NCI-H1436 (cell line): ENCODE data around the gene PES1.
"Not testable (repeated sequence)": the region's sequence is repeated elsewhere in the genome, so short reads cannot be mapped to it uniquely, and the experiment has no call there.

Experiments
- DNase-seq: peaks from one replicate; lab custom pipeline; 2025; lab: John Stamatoyannopoulos, UW

PES1 gene

DNA sequence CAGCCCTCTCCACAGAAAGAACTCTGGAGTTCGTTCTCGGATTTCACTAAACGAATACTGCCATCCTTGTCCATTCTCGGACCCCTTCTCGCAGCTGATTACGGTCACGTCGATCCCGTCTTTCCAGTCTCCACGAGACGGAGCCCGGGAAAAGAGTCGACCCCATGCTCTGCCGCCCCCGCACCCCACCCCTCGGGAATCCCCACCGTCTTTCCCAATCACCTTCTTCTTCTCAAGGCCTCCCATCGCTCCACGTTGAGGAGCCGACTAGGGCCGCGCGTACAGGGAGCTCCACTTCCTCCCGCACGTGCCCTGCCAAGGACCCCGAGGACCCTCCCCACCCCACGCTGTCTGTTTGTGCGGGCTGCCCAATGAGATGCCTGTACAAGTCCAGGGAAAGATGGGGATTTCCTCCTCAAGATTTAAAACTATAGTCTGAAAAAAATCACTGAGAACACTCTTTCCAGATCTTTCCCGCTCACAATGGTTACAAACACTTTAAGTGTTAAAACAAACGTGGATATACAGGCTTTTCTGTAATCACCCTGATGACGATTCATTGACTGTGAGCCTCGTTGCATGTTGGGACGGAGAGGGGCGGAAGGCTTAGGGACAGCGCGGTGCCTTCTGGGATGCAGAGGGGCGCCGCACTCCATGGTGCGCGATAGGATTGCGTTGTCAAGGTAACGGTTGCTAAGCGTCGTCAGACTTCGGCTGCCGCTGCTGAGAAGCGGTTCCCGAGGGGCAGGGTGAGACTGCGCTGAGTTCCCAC, at the start of gene PES1:
Gene PES1 (minus strand): TSS at position 323 of the 772 bp plus-strand sequence. CDS start 77 bp downstream, at position 246.
- DNase-seq: peak; percentile 99

DNA sequence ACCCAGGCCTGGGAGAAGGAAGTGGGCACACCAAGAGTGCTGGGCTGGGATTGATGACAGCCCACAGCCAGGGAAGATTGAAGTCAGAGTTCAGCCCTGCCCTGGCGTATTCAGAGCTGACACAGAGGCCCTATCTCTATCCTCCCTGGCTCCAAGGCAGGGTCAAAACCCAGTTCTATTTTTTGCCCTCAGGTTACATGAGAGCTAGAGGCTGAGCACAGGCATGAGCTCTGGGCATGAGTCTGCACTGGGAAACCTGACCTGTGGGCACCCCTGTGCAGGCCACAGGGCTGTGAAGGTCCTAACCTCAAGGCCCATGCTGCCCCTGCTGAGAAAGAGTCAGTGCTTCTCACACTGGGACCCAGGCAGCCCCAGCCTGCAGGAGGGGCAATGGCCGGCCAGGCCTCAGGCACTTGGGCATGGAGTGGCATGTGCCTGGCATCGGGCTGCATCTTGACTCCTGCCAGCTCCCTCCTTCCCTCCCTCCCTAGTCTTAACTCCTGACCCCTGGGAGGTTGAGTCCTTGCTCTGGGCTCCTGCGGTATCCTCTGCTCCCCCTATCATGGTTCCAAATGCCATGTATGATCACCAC, 49.2 kb upstream of the PES1 start:
- no peak for DNase-seq

DNA sequence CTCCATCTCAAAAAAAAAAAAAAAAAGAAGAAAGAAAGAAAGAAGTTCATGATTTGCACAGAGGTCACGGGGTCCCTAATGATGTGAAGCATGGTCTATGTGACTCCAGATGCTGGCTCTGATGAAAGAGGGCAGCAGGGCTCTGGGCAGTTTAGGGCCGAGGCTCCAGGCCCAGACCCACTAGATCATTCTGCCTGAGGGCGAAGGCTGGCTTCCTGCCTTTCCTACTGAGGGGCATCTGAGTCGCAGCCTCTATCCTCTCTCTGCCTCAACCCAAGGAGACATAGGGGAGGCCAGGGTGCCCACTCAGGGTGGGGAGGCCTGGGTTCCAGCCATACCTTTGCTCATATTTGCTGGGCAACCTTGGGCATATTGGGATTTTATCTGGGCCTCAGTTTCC, 48.7 kb upstream of the PES1 start:
- DNase-seq: no peak

DNA sequence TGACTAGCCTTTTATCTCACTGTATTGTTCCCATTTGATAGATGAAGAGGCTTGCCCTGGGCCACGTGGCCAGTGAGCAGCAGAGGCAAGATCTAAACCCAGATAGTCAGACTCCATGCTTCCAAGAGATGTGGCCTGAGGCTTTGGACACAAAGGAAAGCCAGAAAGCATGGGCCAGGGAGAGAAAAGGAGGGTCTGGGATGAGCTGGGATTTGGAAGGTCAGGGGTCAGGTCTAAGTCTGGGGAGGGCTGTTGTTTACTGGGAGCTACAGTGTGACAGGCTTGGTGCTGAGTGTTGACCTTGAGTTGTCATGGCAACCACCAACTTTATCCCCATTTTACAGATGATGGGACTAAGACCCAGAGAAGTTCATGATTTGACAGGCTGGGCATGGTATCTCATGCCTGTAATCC, 46.0 kb upstream of the PES1 start:
- no peak for DNase-seq

DNA sequence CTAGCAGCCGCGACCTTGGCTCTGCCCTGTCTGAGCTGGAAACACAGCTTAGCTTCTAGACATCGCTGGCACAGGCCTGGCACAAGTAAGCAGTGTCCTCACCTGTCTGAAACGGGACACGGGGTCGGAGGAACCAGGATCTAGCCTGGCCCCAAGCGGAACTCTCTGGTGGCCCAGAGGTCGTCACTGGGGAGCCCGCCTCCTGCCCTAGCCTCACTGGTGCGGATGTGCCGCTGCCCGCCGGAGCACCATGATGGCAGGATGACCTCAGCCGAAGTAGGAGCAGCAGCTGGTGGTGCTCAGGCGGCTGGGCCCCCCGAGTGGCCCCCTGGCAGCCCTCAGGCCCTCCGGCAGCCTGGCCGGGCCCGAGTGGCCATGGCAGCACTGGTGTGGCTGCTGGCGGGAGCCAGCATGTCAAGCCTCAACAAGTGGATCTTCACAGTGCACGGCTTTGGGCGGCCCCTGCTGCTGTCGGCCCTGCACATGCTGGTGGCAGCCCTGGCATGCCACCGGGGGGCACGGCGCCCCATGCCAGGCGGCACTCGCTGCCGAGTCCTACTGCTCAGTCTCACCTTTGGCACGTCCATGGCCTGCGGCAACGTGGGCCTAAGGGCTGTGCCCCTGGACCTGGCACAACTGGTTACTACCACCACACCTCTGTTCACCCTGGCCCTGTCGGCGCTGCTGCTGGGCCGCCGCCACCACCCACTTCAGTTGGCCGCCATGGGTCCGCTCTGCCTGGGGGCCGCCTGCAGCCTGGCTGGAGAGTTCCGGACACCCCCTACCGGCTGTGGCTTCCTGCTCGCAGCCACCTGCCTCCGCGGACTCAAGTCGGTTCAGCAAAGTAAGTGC, 44.7 kb upstream of the PES1 start:
- DNase-seq: no peak

DNA sequence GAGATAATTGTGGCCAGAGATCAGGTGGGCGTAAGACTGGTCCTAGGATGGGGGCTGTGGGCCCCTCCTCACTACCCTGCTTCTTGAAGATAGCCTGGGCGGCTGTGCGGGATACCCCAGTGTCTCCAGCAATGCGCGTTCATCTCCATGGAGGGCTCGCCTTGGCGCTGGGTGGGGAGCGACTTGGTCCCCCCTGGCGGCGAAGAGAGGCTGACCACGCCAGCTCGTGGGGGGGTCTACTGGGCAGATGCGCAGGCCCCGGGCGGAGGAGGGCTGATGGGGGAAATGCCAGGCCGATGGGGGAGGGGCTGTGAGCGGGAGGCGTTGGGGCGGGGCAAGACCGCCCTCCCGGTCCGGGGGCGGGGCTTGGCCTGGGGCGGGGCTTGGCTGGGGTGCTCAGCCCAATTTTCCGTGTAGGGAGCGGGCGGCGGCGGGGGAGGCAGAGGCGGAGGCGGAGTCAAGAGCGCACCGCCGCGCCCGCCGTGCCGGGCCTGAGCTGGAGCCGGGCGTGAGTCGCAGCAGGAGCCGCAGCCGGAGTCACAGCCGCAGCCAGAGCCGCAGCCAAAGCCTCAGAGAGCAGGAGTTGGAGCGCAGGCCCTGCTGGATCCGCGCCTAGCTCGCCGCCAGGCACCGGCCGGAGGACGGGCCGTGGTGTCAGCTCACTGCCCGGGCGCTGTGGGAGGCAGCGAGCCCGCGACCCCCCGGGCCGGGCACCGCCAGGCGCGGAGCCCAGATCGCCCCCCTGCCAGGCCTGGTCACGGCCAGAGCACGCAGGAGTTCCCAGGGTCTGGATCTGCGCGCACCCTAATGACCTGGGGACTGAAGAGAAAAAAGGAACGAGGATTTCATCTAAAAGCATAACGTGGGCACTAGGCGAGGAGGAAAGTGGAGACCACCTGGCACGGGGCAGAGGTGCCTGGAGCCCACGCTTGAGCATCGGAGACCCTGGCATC, 43.8 kb upstream of the PES1 start, which contains the start of gene SLC35E4:
Gene SLC35E4 (plus strand): TSS at position 509 of the 953 bp plus-strand sequence. CDS start 670 bp downstream, outside the sequence.
- peak; percentile 84 for DNase-seq

DNA sequence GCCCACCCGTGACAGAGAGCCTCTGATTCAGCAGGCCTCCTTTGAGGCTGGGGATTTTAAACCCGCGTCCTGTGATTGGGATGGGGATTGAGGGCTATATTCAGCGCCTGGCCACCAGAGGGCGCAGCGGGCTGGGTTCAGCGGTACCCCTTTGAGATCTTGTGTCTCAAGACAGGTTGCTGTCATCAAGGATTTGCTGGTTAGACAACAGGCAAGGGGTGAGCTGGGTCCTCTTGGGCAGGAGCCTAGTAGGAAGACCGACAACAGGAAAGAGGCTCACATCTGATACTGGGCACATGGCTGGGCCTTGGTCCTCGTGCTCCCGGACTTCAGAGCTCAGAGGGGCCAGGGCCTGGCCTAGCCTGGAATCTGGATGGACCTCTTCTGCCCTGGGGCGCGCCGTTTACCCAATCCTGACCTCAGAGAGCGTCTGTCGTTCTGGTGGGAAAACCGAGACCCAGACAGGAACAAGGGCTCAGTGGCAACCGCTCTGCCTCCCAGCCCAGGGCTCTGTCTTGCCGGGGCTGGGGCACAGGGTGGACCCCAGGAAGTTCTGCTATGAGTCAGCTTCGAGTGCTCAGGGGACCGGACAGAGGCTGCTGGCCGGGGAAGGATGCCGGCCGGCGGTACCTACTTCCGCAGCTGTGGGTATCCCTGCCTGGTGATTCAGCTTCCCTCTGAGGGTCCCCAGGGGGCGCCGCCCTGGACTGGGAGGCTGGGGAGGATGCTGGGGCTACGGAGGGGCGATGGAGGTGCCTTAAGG, 42.9 kb upstream of the PES1 start:
- DNase-seq: peak; percentile 80

DNA sequence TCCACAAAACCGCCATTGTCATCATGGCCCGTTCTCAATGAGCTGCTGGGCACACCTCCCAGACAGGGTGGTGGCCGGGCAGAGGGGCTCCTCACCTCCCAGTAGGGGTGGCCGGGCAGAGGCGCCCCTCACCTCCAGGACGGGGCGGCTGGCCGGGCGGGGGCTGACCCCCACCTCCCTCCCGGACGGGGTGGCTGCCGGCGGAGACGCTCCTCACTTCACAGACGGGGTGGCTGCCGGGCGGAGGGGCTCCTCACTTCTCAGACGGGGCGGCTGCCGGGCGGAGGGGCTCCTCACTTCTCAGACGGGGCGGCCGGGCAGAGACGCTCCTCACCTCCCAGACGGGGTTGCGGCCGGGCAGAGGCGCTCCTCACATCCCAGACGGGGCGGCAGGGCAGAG, 39.8 kb upstream of the PES1 start:
- not testable (repeated sequence) for DNase-seq

DNA sequence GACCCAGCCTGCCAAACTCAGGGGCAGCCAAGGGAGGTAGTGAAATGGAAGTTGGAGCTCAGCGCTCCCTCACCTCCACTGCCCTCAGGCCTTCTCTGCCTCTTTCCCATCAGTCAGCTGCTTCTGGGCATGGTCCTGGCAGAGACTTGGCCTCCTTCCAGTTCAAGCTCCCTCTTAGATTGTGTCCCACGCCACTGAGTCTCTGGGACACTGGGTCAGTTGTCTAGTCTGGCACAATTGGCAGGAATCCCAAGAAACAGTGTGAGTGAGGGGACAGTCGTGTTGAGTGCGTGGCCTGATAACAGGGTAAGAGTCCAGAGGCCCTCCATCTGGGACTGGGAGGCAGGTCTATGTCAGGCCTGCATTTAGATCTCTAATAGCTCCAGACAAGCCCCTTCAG, 36.8 kb upstream of the PES1 start:
- DNase-seq: no peak

DNA sequence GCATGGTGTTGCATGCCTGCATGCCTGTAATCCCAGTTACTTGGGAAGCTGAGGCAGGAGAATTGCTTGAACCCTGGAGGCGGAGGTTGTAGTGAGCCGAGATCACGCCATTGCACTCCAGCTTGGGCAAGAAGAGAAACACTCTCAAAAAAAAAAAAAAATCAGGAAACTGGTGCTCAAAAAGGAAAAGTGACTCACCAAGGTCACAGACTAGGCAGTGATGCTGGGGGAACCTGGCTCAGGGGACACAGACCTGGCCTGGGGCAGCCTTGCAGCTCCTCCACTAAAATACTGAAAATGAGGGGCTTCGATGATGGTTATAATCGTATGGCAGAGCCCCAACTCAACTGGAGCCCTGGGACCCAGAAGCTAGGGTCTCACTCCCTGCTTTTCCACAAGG, 35.8 kb upstream of the PES1 start:
- DNase-seq: no peak

DNA sequence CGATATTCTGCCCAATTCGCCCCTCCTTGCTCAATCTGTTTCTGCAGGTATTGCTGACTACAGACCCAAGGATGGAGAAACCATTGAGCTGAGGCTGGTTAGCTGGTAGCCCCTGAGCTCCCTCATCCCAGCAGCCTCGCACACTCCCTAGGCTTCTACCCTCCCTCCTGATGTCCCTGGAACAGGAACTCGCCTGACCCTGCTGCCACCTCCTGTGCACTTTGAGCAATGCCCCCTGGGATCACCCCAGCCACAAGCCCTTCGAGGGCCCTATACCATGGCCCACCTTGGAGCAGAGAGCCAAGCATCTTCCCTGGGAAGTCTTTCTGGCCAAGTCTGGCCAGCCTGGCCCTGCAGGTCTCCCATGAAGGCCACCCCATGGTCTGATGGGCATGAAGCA, 34.7 kb upstream of the PES1 start:
- no peak for DNase-seq

DNA sequence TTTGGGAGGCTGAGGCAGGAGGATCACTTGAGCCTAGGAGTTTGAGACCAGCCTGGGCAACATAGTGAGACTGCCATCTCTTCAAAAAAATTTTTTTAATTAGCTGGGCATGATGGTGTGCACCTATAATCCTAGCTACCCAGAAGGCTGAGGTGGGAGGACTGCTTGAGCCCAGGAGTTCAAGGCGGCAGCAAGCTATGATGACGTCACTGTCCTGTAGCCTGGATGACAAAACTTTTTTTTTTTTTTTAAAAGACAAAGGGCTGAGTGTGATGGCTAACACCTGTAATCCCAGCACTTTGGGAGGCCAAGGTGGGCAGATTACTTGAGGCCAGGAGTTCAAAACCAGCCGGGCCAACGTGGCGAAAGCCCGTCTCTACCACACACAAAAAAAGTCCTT, 28.2 kb upstream of the PES1 start:
- DNase-seq: not testable (repeated sequence)

DNA sequence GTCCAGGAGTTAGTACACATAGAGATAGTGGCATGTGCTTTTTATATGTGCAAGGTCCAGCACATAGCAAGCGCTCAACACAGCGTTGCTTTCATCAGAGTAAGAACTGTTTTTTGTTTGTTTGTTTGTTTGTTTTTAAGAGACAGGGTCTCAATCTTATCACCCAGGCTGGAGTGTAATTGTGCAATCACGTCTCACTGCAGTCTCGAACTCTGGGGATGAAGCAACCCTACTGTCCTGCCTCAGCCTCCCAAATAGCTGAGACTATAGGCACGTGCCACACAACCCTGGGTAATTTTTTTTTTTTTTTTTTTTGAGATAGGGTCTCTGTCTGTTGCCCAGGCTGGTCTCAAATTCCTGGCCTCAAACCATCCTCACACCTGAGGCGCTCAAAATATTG, 26.1 kb upstream of the PES1 start:
- no peak for DNase-seq

DNA sequence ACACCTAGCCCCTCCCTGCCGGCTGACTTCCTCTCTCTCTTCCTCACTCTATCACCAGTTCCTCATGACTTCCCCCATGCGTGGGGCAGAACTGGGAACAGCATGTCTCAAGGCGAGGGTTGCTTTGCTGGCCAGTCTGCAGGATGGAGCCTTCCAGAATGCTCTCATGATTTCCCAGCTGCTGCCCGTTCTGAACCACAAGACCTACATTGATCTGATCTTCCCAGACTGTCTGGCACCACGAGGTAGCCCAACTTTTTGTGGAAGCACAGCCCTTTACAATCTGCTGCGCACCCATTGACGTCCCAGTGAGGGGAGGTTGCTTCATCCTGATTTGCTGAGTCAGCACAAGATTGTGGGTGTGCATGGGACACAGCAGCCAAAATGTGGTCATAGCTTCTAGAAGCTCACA, 23.8 kb upstream of the PES1 start:
- no peak for DNase-seq

DNA sequence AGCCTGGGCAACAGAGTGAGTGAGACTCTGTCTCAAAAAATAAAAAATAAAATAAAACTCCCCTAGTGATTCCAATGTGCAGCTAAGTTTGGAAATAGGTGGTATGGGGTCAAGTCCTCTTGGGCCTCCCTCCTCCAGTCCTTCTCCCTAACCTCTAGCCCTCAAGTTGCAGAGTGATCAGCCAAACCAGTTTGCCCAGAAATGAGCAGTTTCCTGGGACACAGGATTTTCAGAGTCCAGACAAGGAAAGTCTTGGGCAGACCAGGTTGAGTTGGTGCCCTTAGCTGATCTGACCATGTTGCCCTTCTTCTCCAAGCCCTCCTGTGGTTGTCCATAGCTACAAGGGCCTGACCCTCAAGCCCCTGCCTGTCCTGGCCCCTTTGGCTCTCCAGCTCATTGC, 23.2 kb upstream of the PES1 start:
- no peak for DNase-seq

DNA sequence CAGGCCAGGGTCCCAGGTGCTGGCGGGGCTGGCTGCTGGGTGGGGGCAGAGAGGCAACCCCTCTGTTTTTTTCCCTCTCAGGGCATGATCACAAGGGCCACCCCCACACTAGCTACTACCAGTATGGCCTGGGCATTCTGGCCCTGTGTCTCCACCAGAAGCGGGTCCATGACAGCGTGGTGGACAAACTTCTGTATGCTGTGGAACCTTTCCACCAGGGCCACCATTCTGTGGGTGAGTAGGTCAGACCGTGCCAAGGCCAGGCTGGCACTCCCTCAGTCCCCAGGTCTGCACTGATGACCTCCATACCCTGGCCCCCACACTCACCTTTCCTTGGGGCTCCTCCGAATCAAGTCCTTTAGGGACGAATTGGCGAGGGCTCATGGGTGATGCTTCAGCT, 22.6 kb upstream of the PES1 start:
- no peak for DNase-seq

DNA sequence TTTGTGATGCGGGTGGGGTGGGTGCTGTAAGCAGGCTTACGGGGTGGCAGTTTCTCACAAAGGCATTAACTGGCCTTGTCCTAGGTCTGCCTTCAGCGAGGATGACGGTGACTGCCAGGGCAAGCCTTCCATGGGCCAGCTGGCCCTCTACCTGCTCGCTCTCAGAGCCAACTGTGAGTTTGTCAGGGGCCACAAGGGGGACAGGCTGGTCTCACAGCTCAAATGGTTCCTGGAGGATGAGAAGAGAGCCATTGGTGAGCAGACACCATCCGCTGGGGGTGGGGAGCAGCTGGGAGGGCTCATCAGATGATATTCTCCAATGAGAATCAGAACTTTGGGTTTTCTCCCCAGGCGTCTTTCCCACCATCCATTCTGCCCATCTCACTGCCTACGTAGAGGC, 21.1 kb upstream of the PES1 start:
- no peak for DNase-seq

DNA sequence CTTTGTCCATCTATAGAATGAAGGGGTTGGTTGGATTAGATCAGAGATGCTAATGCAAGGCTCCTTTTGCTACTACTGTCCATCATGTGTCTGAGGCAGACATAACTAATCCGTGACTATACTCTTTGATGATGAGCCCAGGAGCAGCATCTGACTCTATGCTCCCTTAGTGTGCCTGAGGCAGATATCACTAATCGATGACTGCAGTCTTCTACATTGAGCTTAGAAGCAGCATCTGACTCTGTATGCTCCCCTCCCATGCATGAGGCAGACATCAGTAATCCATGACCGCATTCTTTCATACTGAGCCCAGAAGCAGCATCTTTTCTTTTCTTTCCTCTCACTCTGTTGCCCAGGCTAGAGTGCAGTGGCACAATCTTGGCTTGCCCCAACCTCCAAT, 19.5 kb upstream of the PES1 start:
- no peak for DNase-seq

DNA sequence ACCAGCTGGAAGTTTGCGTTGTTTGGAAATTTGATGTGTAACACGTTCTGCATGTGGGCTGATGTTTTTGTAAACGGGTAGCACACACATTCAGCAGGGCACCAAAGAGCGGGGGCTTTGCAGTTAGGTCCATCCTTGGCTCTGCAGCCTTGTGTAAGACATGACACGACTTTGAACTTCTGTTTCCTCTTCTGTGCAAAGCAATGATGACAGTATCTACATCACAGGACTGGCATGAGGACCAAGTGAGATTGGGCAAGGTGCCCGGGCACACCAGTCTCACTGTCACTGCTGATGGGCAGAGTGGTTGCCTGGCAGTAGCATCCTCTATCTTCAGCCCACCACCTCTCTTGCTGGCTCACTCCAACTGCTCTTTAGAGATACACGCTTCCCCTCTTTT, 18.6 kb upstream of the PES1 start:
- DNase-seq: no peak

DNA sequence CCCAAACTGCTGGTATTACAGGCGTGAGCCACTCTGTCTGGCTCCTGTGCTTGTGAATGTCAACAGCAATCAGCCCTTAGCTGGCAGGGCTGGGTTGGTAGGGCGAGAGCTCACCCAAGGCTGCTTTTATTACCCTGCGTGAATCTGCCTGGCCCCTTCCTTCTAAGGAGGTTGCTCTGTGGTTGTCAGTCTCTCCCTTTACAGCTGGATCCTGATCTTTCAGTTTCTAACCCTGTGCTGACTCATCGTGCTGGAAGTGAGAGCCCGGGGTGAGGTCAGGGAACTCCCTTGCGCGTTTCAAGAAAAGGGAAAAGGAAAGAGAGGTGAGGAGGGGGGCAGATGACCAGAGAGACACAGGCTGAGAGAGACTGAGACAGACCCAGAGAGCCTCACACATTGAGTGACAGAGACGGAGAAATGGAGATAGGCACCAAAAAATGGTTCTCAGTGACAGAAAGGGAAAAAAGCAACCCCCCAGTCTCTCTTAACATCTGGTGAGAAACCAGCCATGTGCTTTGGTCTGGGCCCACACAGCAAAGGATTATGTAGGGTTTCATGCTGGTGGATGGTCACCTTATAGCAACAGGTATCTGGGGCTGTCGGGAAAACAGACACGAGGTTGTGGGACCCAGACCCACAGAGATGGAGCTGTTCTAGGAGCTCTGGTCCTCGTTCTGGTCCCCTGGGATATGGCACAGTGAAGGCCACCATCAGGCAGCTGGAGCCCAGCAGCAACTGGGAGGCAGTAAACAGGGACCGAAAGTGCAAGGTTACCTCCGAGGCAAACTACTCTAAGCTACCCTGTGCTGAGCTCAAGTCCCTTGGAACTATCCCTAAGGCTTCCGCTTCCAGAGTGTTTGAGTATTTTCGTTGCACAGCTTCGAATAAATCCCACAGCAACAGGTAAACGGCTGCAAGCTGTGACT, 17.8 kb upstream of the PES1 start:
- no peak for DNase-seq
